Stimulated activated naive CD8-positive, alpha-beta T cell treated with anti-CD3 and anti-CD28 coated beads, Interleukin-15, Interleukin-2, amounts not matched to agents 100 U/mL and 50 U/mL, for 24 hours (primary cell): ENCODE data around the gene BMAL2.

Experiments used
- ATAC-seq: fragments of 150-1000 bp; cut with Tn5 transposase; one replicate; pipeline ENCODE4 v1.10.0; 2021
- DNase-seq: peaks from one replicate; pipeline ENCODE4 v3.0.0; 2021

Gene BMAL2, protein sequence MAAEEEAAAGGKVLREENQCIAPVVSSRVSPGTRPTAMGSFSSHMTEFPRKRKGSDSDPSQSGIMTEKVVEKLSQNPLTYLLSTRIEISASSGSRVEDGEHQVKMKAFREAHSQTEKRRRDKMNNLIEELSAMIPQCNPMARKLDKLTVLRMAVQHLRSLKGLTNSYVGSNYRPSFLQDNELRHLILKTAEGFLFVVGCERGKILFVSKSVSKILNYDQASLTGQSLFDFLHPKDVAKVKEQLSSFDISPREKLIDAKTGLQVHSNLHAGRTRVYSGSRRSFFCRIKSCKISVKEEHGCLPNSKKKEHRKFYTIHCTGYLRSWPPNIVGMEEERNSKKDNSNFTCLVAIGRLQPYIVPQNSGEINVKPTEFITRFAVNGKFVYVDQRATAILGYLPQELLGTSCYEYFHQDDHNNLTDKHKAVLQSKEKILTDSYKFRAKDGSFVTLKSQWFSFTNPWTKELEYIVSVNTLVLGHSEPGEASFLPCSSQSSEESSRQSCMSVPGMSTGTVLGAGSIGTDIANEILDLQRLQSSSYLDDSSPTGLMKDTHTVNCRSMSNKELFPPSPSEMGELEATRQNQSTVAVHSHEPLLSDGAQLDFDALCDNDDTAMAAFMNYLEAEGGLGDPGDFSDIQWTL

DNA sequence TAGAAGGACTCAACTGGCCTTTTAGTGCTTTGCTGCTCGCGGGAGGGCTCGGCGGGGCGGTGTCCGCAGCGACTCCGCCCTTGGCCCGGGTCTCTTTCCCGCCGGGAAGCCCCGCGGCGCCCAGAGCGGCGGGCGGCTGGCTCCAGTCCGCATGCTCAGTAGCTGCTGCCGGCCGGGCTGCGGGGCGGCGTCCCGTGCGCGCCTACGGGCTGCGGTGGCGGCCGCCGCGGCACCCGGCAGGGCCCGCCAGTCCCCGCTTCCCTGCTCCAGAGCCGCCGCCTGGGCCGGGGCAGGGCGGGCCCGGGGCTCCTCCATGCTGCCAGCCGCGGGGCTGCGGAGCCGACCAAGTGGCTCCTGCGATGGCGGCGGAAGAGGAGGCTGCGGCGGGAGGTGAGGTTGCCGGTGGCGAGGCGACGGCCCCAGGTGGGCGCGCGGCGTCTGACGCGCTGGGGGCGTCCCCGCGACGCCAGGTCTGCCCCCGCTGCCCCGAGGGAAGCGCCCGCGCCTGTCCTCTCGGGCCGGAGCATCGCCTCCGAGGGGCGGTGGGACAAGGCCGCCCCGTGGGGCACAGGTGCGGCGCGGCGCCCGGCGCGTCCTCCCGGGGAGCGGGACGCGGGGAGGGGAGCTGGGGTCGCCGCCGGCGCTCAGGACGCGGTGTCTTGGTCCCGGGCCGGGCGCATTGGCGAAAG, at the start of gene BMAL2:
BMAL2 (plus strand) TSS at position 123 of the 689 bp plus-strand sequence; CDS start at position 360, 237 bp downstream.
- ATAC-seq: peak; percentile 45
- DNase-seq: peak; percentile 61

DNA sequence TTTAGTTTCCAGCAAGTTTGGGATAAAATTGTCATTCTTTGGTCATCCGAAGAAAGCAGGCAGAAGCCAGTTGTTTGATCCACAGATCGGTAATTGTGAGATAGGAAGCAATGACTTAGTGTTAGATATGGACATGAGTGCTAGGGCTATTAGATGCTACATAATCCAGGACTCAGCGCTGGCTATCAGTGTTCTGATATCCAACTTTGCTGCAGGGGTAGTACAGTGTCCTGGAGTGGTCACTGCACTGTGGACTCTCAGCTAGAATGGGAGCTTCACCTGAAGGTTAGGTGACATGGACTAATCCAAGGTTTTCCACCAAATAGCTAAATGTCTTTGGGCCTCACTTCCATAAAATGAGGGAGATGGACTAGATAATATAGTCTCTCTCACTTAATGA, 48.6 kb upstream of the BMAL2 start:
- DNase-seq: no peak
- no peak for ATAC-seq

DNA sequence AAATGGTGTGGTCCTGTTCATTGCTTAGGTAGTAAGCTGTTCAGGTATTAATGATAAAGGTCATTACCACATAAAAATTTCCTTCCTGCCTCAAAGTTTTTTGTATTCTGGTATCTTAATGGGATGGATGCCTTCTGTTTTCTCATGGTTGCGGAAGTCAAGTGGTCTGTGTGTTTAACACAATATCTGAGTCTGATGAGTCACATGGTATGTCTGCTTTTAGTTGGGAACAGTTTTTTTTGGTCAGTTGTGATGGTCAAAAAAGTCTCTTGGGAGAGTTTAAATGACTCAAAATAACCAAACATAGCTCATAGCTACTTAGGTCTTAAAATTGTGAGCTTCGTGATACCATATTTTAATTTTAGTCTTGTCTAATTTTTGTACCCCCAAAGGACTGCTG, 47.9 kb upstream of the BMAL2 start:
- ATAC-seq (no peak), DNase-seq (no peak)

DNA sequence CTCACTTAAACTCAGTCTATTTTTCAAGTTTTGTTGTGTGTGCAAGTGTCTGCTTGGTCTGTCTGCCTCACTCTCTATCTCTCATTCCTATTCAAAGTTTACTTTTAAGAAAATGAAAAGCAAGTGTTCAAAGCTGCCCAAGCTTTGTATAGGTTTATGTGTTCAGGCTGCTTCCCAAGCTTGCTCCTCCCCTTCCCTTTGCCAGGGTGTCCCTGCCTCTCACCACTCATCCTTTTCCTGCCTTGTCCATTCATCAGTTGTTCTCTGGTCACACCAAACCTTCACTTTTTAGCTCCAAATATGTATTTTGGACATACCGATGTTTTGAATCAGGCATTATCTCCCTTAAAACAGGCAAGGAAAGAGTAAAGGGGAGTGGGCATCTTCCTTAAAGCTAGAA, 47.2 kb upstream of the BMAL2 start:
- DNase-seq (no peak), ATAC-seq (no peak)

DNA sequence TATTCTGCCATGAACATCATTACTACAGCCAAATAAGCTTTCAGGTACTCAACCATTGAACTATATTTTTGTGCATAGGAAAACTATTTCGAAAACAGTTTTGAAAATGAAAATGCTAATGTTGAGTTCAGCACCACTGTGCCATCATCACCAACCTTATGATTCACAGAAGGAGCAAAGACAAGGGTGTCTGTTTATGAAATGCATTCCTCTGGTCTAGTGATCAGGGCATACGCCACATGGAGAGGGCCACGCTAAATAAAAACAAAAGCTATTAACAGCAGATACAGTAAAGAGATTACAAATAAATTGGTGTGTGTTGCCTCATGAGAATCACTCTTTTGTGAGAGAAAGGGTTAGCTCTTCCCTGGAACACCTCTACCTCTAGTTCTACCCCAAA, 43.2 kb upstream of the BMAL2 start:
- ATAC-seq (no peak), DNase-seq (no peak)

DNA sequence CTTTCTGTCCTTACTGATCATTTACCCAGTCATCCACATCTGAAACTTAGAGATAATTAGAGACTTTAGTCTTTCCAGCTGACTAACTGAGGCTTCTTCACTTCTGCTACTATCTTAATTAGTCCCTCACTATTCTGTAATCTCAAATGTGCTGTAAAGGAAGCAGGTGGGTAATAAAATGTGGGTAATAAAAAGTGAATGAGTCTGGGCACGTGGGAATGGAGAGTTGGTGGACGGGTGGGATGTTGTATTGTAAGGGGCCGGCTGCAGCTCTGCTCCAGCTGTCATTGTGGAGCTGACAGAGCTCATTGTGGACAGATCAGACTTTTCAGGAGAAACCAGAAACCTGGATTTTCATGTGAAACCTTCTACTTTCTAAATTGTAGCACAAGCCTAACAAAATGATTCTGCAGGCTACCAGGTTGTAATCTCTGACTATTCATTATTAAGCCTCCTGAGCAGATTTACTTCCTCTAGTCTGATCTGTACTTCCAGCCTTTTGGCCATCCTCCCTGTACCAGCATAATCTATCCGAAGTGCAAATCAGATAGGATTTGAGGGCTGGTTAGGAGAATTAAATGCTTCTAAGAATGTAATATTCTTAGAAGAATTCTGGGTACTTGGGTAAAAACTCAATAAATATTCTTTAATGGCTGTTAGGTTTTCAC, 42.0 kb upstream of the BMAL2 start:
- no peak for ATAC-seq
- DNase-seq: no peak

DNA sequence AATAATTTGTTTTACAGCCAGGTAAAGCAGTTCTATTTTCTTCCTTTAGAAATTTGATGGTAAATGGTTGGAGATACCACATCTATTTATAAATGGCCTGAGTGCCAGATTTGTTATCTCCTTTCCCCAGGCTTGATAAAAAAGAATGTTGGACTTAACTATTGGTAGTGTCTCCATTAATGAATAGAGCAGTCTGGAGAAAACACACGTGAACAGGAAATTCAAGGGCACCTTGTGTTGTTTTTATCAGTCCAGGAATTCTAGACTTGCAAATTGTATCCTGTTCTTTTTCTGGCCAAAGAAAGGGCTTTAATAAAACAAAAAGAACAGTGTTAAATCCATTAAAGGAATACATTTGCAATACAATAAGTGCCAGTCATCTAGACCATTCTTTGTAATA, 40.8 kb upstream of the BMAL2 start:
- DNase-seq: no peak
- no peak for ATAC-seq

DNA sequence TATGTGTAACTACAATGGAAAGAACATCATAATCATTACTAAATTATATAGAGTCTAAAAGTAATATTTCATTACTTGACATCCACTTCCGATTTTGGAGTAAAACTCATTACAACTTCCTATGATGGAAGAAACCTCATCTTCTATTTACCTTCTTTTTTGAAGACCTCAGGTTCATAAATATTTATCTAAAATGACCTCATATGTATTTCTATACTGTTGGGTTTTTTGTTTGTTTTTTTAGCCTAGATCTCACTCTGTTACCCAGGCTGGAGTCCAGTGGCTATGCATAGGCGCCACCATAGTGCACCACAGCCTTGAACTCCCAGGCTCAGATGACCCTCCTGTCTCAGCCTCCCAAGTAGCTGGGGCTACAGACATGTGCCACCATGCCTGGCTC, 39.9 kb upstream of the BMAL2 start:
- no peak for ATAC-seq
- no peak for DNase-seq

DNA sequence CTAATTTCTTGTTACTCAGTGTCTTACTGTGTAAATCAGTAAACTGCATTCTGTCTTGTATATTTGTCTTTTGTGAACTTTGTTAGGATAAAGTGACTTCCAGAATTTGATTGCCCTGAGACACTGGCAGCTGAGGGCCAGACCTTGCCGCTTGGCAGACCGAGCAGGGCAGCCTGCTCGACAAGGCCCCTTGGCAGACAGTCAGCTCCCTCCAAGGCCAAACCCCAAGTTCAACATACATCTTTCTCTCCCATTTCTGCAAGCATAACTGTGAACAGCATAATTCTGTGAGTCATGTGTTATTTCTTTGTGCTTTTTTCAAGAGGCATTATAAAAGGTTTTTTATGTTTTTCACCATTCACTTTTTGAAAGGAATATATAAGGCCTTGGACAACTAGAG, 39.2 kb upstream of the BMAL2 start:
- DNase-seq (no peak), ATAC-seq (no peak)

DNA sequence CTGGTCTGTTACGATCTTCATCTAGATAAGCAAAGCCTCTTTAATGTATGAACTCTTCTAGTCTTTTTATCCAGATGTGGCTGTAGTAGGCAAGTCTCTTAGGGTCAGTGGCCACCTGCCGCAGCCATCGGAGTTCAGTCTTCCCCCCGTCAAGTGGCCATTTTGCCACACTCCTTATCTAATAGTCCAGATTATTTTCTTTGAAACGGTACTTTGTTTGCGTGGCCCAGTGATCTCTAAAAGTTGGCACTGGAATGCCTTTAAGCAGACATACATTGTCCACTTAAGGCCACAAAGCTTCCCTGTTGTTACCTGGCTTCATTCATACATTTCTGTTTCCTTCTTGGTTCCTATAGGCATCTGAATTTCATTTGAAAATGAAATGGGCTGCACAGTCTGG, 36.0 kb upstream of the BMAL2 start:
- DNase-seq (no peak), ATAC-seq (no peak)

DNA sequence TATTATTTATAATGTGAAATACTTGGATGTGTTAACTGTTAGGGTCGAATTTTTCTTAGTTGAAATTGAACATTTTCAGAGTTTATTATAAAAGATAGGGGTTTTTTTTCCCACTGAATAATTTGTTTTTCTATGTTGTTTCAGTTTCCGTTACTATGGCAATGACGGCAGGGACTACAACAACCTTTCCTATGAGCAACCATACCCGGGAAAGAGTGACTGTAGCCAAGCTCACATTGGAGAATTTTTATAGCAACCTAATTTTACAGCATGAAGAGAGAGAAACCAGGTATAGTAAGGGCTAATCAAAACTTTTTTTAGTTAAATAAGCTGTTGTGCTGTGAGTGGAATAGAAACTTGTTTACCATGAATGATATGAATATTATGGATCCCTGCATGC, 35.1 kb upstream of the BMAL2 start:
- DNase-seq (no peak), ATAC-seq (peak; percentile 72)

DNA sequence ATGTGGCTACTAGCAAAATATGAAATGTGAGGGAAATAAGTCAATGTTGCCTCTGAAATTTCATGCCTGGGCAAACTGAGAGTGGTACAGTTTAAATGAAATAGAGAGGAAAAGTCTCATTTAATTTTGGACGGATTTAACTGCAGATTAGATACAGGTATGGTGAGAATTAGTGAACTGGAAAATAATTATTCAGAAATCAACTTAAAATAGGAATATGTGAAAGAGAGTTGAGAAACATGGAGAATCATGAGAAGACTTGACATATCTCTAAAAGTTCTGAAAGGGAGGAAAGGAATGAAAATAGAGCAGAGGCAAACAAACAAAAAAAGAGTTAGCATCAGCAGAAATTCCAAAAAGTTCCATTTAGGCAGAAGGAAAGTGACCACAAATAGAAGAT, 33.5 kb upstream of the BMAL2 start:
- ATAC-seq: no peak
- no peak for DNase-seq

DNA sequence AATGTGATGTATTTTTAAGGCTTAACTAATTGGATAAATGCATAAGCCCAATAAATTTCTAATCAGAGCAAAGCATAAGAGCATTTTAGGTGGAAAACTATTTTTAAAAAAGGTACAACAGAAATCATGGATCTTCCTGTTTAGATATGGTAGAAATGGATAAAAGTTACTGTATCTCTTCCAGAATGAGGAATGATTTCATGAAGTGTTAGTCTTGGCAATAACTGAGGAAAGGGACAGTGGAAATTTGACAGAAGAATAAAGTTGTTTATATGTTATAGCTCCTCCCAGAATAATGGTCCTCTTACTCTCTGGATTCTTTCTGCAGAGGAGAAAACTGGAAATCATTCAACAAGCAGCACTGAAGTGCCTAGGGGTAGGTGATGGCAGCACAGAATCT, 32.4 kb upstream of the BMAL2 start:
- no peak for DNase-seq
- ATAC-seq: no peak

DNA sequence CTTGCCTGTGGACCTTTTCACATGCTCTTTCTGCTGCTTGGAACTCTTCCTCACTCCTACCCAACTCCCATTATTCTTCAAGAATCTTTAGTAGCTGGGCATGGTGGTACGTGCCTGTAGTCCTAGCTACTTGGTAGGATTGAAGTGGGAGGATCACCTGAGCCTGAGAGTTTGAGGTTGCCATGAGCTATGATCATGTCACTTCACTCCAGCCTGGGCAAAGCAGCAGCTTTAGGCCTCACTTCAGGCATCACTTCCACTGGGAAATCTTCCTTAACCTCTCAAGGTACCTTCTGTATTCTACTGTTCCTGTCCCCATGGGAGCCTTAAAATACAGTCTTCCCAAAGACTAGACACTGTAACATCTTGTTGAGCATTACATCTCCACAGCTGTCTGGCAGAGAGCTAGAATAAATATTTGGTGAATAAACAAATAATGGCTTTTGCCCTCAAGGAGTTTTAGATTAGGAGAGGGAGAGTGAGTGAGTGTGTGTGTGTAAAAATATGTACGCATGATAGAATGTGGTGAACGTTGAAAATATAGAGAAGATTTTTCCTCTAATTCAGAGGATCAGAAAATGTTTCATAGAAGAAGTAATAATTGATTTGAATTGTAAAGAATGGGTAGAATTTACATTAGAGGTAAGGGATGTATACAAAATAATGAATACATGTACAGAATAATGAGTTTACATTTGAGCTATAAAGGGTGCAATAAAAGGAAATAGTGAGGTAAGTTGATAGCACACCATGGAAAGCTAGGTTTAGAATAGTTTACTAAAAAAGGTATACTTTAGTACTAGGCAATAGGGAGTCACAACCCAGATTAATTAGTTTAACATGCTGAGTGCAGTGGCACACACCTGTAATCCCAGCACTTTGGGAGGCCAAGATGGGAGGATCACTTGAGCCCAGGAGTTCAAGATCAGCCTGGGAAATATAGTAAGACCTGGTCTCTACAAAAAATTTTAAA, 29.2 kb upstream of the BMAL2 start:
- DNase-seq: no peak
- ATAC-seq: no peak

DNA sequence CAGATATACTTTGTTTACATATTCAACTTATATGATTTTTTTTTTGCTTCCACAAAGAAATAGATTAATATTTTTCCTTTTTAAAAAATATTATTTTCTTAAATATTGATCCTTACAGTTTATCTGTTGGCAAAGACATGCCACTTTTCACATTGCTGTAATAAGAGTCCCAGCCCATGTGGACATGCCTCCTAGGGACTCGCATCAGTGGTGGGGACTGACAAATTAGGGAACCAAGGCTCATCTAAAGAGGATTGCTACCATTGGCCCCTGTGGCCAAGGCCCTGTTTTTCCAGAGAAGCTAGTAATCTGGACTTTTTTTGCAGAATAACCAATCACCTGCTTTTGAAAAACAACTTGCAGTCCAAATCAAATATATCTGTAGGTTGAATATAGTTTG, 27.8 kb upstream of the BMAL2 start:
- ATAC-seq (no peak), DNase-seq (no peak)

DNA sequence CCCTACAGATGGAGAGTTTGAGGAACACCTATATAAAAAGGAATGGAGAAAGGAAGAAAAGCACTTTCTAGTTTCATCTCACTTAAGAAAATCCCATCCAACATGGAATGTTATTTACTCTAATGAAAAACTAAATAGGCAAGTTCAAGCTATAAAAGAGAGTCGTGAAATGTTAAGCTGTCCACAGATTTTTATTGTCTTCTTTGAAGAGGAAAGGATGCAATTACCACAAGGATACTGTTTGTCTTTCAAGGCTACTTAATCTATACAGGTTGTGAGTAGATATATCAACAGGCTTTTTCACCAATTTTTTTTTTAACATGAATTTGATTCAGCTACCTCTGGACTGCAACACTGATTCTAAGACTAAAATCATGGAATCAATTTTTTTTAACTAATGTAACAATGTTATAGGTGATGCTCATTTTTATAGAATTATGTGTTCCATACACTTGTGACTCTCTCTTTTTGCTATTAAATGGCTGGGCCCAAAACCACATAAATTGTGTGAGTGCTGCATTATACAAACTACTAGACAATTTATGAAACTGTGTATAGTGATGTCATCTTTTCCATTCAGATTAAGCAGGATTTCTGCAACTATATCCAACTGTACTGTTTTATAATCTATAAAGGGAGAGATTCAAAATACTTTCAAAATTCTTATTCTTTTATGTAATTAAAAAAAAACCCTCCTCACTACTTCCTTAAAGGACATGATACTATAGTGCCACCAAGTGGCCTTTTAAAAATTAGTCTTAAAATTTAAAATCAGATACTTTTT, 26.8 kb upstream of the BMAL2 start:
- DNase-seq (no peak), ATAC-seq (no peak)

DNA sequence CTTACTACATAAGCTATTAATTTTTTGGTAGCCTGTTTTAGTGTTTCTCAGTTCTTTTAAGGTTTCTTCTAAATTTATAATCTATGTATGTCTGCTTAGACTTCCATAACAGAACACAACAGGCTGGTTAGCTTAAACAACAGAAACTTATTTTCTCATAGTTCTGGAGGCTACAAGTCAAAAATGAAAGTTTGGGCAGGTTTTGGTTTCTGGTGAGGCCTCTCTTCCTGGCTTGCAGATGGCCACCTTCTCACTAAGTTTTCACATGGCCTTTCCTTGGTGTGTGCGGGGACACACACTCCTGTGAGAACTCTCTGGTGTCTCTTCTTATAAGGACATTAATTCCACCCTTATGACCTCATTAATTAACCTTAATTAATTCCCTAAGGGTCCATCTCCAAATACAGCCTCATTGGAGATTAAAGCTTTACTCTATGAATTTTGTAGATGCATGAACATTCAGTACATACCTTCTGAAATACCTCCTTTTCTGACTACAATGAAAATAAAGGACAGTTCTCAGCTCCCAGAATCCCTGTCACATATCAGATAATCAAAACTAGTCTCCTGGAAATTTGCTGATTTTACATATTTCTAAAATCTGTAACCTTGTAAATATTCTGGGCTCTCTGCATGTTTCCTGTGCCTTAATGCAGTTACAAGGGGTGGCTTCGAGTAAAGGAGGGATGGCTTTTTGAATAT, 23.2 kb upstream of the BMAL2 start:
- DNase-seq (no peak), ATAC-seq (no peak)

DNA sequence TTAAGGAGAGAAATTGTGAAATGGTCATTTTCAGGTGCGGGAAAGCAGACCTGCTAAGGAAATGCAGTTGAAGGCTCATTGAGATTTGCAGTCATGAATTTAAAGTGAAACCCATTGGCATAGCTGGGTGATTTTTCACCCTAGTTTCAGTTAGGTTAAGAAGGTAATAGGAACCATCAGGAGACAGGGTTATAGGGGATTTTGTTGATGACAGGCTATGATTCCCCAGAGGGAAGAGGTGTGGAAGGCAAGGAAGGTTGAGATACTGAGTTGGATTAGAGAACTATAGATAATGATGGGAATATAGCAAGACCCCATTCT, 22.7 kb upstream of the BMAL2 start:
- no peak for ATAC-seq
- no peak for DNase-seq

DNA sequence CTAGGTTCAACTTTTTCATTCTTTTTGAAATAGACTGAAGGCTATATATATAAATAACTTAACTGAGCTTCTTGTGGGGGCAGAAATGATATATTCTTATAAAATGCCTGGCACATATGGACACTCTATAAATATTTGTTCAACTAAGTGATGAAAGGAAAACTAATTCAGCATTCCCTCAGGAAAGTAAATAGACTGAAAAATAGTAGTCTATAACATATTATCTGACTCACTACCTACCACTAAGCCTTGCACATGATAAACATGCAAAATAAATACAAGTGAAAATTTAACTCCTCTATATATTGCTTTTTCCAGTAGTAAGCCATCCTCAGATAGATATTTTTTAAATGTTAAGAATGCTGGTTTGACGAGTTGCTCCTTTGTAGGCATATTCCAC, 15.7 kb upstream of the BMAL2 start:
- ATAC-seq (no peak), DNase-seq (no peak)

DNA sequence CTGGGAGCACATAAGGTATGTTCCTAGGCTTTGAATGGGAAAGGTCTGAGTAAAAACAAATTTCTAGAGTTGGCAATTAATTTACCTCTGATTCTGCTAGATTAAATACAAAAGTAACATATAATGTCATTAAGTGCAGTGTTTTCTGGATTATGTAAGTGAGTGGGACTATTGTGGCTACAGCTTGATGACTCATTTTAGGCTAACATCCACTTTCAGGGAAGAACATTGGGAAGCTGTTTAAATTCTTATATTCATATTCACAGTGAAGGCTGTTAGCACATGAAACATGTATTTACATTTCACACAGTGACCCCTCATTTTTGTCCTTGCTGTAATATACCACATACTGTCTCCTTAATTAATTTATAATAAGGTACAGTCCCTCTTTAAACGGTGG, 13.2 kb upstream of the BMAL2 start:
- DNase-seq (no peak), ATAC-seq (no peak)
